Endothelial cell of umbilical vein (primary cell): Measurements from ENCODE around the gene CLDN9. TPM values are rescaled to one million over a fixed set of nuclear protein-coding genes. Genes with fewer than 3 reads are reported as not detected.

ENCODE experiments used
- BruUV-seq: library from RNA; stranded (reverse); fragments of 400-500 nt; replicated peaks from 2 replicates; lab custom pipeline; 2021; lab: Mats Ljungman, UMichigan
- CTCF ChIA-PET: fragments of 300-600, 350-600 bp; sonication (Branson Sonifier 250); formaldehyde crosslinking; loops from one replicate; lab custom pipeline; 2021; ENCODE audit warnings: antibody characterized with exemption, inconsistent platforms; lab: Charles Lee
- POLR2A ChIA-PET: fragments of 300-600, 350-600 bp; sonication (Branson Sonifier 250); formaldehyde crosslinking; loops from one replicate; lab custom pipeline; 2021; ENCODE audit warnings: antibody characterized with exemption, inconsistent platforms; lab: Charles Lee
- DNase-seq: peaks from one replicate; pipeline ENCODE4 v3.0.0-alpha.2; 2011; ENCODE audit warnings: low read depth, low spot score
- FAIRE-seq: peaks from 2 replicates; lab custom pipeline; 2011; peaks lifted over from hg19 to GRCh38; lab: Jason Lieb, UNC
- H2AFZ ChIP-seq: 2 replicates; pipeline ENCODE4 v1.6.0; 2012; ENCODE audit warnings: low read depth, low read length, control low read depth, inconsistent platforms
- H3K27ac ChIP-seq: 2 replicates; pipeline ENCODE4 v1.5.1; 2011; ENCODE audit warnings: low read depth, mild to moderate bottlenecking, control low read depth, low read length, moderate library complexity; ENCODE audit not compliant: insufficient read depth
- H3K27me3 ChIP-seq, 2 experiments: 2 replicates each; pipeline versions ENCODE4 v1.6.0 to v1.6.1; 2011; ENCODE audit warnings: low read length in 2 of 2, mixed read lengths in 1 of 2; ENCODE audit not compliant: control insufficient read depth in 2 of 2, insufficient read depth in 2 of 2
- H3K36me3 ChIP-seq, 2 experiments: 2 replicates in 1 of 2; 3 replicates in 1 of 2; pipeline ENCODE4 v1.5.1; 2011; ENCODE audit warnings: low read length in 2 of 2, mild to moderate bottlenecking in 1 of 2, moderate library complexity in 1 of 2; ENCODE audit not compliant: control insufficient read depth in 2 of 2, insufficient read depth in 2 of 2; ENCODE audit errors: extremely low read depth in 1 of 2
- H3K4me1 ChIP-seq: 3 replicates; pipeline ENCODE4 v1.5.1; 2011; ENCODE audit warnings: mild to moderate bottlenecking, low read length; ENCODE audit not compliant: control insufficient read depth, insufficient read depth; ENCODE audit errors: extremely low read depth
- H3K4me2 ChIP-seq: 2 replicates; pipeline ENCODE4 v1.6.1; 2011; ENCODE audit warnings: low read length, control low read depth, mixed read lengths; ENCODE audit not compliant: insufficient read depth
- H3K4me3 ChIP-seq, 3 experiments: fragments of 200-600 bp in 1 of 3; sonication (generic), shearing (Covaris generic) in 1 of 3; replicated peaks in 1 of 3; 2 replicates each; pipeline ENCODE4 v1.5.1; 2011 to 2016; ENCODE audit warnings: control low read depth in 3 of 3, low read length in 3 of 3, mild to moderate bottlenecking in 2 of 3, inconsistent platforms in 1 of 3, low read depth in 1 of 3, moderate library complexity in 1 of 3; ENCODE audit not compliant: insufficient read depth in 1 of 3
- H3K79me2 ChIP-seq: 2 replicates; pipeline ENCODE4 v1.6.0; 2012; ENCODE audit warnings: low read length, inconsistent platforms; ENCODE audit not compliant: control insufficient read depth, insufficient read depth
- H3K9ac ChIP-seq: replicated peaks from 2 replicates; pipeline ENCODE3; 2011; ENCODE audit warnings: low read length, control low read depth; ENCODE audit not compliant: insufficient read depth; ENCODE audit errors: extremely low read depth
- H3K9me1 ChIP-seq: replicated peaks from 3 replicates; pipeline ENCODE4 v1.6.0; 2011; ENCODE audit warnings: mild to moderate bottlenecking, low read length; ENCODE audit not compliant: control insufficient read depth, insufficient read depth; ENCODE audit errors: extremely low read depth
- H3K9me3 ChIP-seq: replicated peaks from 2 replicates; pipeline ENCODE4 v1.5.1; 2012; ENCODE audit warnings: low read length, inconsistent platforms; ENCODE audit not compliant: control insufficient read depth, insufficient read depth
- H4K20me1 ChIP-seq: replicated peaks from 2 replicates; pipeline ENCODE3; 2011; ENCODE audit warnings: mild to moderate bottlenecking, low read length; ENCODE audit not compliant: control insufficient read depth, insufficient read depth; ENCODE audit errors: extremely low read depth
- CTCF ChIP-seq, 2 donors: IDR thresholded peaks; 1 replicate in 1 of 2; 2 replicates in 1 of 2; pipeline ENCODE4 v1.5.1; 2011; ENCODE audit warnings: low read length in 2 of 2, mild to moderate bottlenecking in 2 of 2, moderate library complexity in 2 of 2, control low read depth in 1 of 2, inconsistent platforms in 1 of 2, low read depth in 1 of 2; ENCODE audit not compliant: insufficient read depth in 1 of 2; ENCODE audit errors: extremely low read depth in 1 of 2
- EZH2 ChIP-seq: IDR thresholded peaks from 2 replicates; pipeline ENCODE4 v1.6.1; 2012; ENCODE audit warnings: borderline replicate concordance, low read depth, mild to moderate bottlenecking, moderate library complexity, low read length, inconsistent platforms; ENCODE audit not compliant: severe bottlenecking
- FOS ChIP-seq: IDR thresholded peaks from 2 replicates; pipeline ENCODE4 v1.6.1; 2011; ENCODE audit warnings: mild to moderate bottlenecking, low read length, moderate library complexity, borderline replicate concordance; ENCODE audit not compliant: insufficient read depth
- GATA2 ChIP-seq: IDR thresholded peaks from 2 replicates; pipeline ENCODE4 v1.7.0; 2011; ENCODE audit warnings: low read depth, mild to moderate bottlenecking, moderate library complexity, mixed read lengths, low read length; ENCODE audit not compliant: insufficient read length, insufficient read depth
- JUN ChIP-seq: IDR thresholded peaks from 2 replicates; pipeline ENCODE4 v1.6.1; 2011; ENCODE audit warnings: borderline replicate concordance, low read depth; ENCODE audit not compliant: insufficient read length, insufficient read depth
- MAX ChIP-seq: IDR thresholded peaks from 2 replicates; pipeline ENCODE4 v1.6.1; 2011; ENCODE audit not compliant: insufficient read depth, insufficient read length
- MYC ChIP-seq: IDR thresholded peaks from one replicate; pipeline ENCODE4 v1.6.1; 2011; ENCODE audit warnings: mild to moderate bottlenecking, low read depth, low read length
- POLR2A ChIP-seq: IDR thresholded peaks from 2 replicates; pipeline ENCODE4 v1.6.1; 2012; ENCODE audit warnings: low read depth, mild to moderate bottlenecking, control low read depth, low read length
- POLR2AphosphoS5 ChIP-seq: IDR thresholded peaks from 2 replicates; pipeline ENCODE4 v1.6.1; 2012; ENCODE audit warnings: low read depth, mild to moderate bottlenecking, control low read depth, low read length, moderate library complexity; ENCODE audit not compliant: insufficient read depth
- dilution Hi-C: fragments of 300-500 bp; cut with MboI; formaldehyde crosslinking; loops from one replicate; pipeline ENCODE4 v1.15.0; 2019; ENCODE audit warnings: low sequenced_read_pairs; ENCODE audit not compliant: extremely low pct_ligation_motif_present
- intact Hi-C: fragments of 100-400 bp; cut with micrococcal nuclease; formaldehyde crosslinking; loops from one replicate; pipeline ENCODE4 v1.10.0; 2022
- polyA plus RNA-seq, 4 experiments: library from polyadenylated mRNA; depleted of rRNA in 3 of 4; stranded (reverse) in 3 of 4; unstranded in 1 of 4; fragments of >200 nt; gene quantifications; 2 replicates each; pipeline versions ENCODE4 v1.2.1 to v1.2.3, GENCODE V29; 2011 to 2012; ENCODE audit warnings: missing spikeins in 1 of 4
- total RNA-seq: library from RNA; stranded (reverse); gene quantifications from 2 replicates; pipeline ENCODE4 v1.2.3, GENCODE V29; 2021

Gene CLDN9
- total and polyA plus RNA-seq, 2 donors (not counting 3 experiments of a cell fraction or from before 2014, with no cell fraction given): 0.06 TPM; not detected in 1

GRCh38 chr16:3020247-3020603 is 7.5 kb downstream of the CLDN9 start, which contains the start of gene TNFRSF12A:
TNFRSF12A (plus strand) TSS chr16:3020368; CDS start chr16:3020398, 30 bp downstream.
- dilution Hi-C loops: no loop called here
- POLR2A ChIA-PET: interaction anchor here (0.5 to 2.2 kb wide), 7 partner anchors 8 to 130 kb away, joined by 3 to 16 read pairs (median 6); partner anchors contain the start of gene ZNF213
- Histone ChIP-seq H3K27ac (peak within 1 kb of the TSS; percentile 98), H3K4me2 (peak within 1 kb of the TSS; percentile 83), H3K9me1 (no peaks in the 10 kb centered on the region), H3K9ac (peak within 1 kb of the TSS; percentile 99), H3K27me3 (peaks cover 0 to 2% of the 10 kb centered on the region in 2 experiments), H3K4me1 (peaks cover 18% of the 10 kb centered on the region), H2AFZ (peak within 1 kb of the TSS; percentile 18), H3K9me3 (no peaks in the 10 kb centered on the region), H4K20me1 (no peaks in the 10 kb centered on the region), H3K36me3 (no peaks in the 10 kb centered on the region), H3K79me2 (peaks cover 2% of the 10 kb centered on the region), H3K4me3 (peak within 1 kb of the TSS; percentile 61 to 83 (median 75))
- CTCF ChIA-PET: interaction anchor here (1.1 to 6.1 kb wide), 7 partner anchors 8 to 39 kb away, joined by 3 to 52 read pairs (median 9); no protein-coding TSS in a partner anchor
- DNase-seq (peak; percentile 77), FAIRE-seq (peak; percentile 72)
- intact Hi-C loops: loop anchor here (1.0 to 2.0 kb wide), 3 partner anchors 16 to 115 kb away; partner anchors contain the start of gene PAQR4
- TSS peak; percentile 26 for BruUV-seq
- no peak for TF ChIP-seq MAX
- peak; percentile 90 for TF ChIP-seq POLR2A
- no peak for TF ChIP-seq JUN
- no peak for TF ChIP-seq EZH2
- TF ChIP-seq CTCF (IDR thresholded peaks at IDR 0.05; ENCODE audit: extremely low read depth in 1 of 2, insufficient read depth in 1 of 2, low read depth in 1 of 2, low read length in 2 of 2): no peak
- TF ChIP-seq FOS: no peak
- TF ChIP-seq POLR2AphosphoS5: peak; percentile 97
- no peak for TF ChIP-seq MYC
- TF ChIP-seq GATA2: no peak
